ENCODE measurements around the gene UGT1A8. TPM values are rescaled to one million over a fixed set of nuclear protein-coding genes. Genes with fewer than 3 reads are reported as not detected.
"Not testable (repeated sequence)": the region's sequence is repeated elsewhere in the genome, so short reads cannot be mapped to it uniquely, and the experiment has no call there.

UGT1A8 gene
- total RNA-seq, 1 donor = not detected

GRCh38 chr2:233639860-233640259, 22.4 kb downstream of the UGT1A8 start:
- Histone ChIP-seq H2AFZ (ENCODE audit: low read length) (no peak overlapping the region), H4K20me1 (ENCODE audit: insufficient read depth, low read length) (no peaks in the 10 kb centered on the region), H3K4me3 (ENCODE audit: insufficient read depth, low read length) (no peak overlapping the region), H3K27me3 (ENCODE audit: insufficient read depth, low read length) (no peaks in the 10 kb centered on the region), H3K27ac (ENCODE audit: low read depth, low read length) (no peak overlapping the region), H3K9me3 (ENCODE audit: low read depth, low read length) (no peaks in the 10 kb centered on the region), H3K4me2 (ENCODE audit: insufficient read depth, low read length) (no peak overlapping the region), H3K79me2 (ENCODE audit: insufficient read depth, low read length) (no peaks in the 10 kb centered on the region), H3K36me3 (ENCODE audit: insufficient read depth, low read length) (no peaks in the 10 kb centered on the region), H3K4me1 (ENCODE audit: insufficient read depth, low read length) (no peaks in the 10 kb centered on the region)
- no peak for DNase-seq (ENCODE audit: insufficient read length, low spot score, missing footprints)
- no peak for TF ChIP-seq CTCF (IDR thresholded peaks at IDR 0.05; ENCODE audit: extremely low read depth, low read depth, low read length)

DNA sequence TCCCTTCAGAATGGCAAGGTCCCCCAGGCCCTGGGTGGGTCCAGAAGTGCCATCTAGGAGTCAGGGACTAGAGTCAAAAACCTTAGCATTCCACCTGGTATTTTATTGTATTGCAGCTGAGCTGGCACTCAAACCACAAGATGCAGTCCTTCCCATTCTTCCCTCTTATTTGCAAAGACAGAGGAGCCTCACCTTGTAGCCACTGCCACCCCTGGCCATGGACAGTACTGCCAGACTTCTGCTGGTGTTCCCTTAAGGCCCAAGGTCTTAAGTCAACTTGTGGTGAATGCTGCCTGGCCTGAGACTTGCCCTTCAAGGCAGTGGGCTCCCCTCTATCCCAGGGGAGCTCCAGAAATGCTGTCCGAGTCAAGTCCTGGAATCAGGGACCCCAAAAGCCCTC, 25.7 kb downstream of the UGT1A8 start:
- peak; percentile 27 for TF ChIP-seq CTCF (IDR thresholded peaks at IDR 0.05; ENCODE audit: extremely low read depth, low read depth, low read length)
- Histone ChIP-seq H3K4me2 (ENCODE audit: insufficient read depth, low read length) (no peak overlapping the region), H3K27ac (ENCODE audit: low read depth, low read length) (no peak overlapping the region), H2AFZ (ENCODE audit: low read length) (no peak overlapping the region), H4K20me1 (ENCODE audit: insufficient read depth, low read length) (no peaks in the 10 kb centered on the region), H3K4me1 (ENCODE audit: insufficient read depth, low read length) (no peaks in the 10 kb centered on the region), H3K4me3 (ENCODE audit: insufficient read depth, low read length) (no peak overlapping the region), H3K79me2 (ENCODE audit: insufficient read depth, low read length) (no peaks in the 10 kb centered on the region), H3K36me3 (ENCODE audit: insufficient read depth, low read length) (no peaks in the 10 kb centered on the region), H3K27me3 (ENCODE audit: insufficient read depth, low read length) (no peaks in the 10 kb centered on the region), H3K9me3 (ENCODE audit: low read depth, low read length) (no peaks in the 10 kb centered on the region)
- DNase-seq (ENCODE audit: insufficient read length, low spot score, missing footprints) = peak; percentile 6

DNA sequence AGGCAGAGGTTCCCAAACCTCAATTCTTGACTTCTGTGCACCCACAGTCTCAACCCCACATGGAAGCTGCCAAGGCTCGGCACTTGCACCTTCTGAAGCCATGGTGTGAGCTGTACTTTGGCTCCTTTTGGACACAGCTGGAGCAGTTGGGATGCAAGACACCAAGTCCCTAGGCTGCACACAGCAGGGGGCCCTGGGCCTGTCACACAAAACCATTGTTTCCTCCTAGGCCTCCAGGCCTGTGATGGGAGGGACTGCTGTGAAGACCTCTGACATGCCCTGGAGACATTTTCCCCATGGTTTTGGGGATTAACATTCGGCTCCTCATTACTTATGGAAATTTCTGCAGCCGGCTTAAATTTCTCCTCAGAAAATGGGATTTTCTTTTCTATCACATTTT, 28.6 kb downstream of the UGT1A8 start:
- not testable (repeated sequence) for H3K36me3 ChIP-seq (ENCODE audit: insufficient read depth, low read length); H3K9me3 ChIP-seq (ENCODE audit: low read depth, low read length); H3K79me2 ChIP-seq (ENCODE audit: insufficient read depth, low read length); H3K4me3 ChIP-seq (ENCODE audit: insufficient read depth, low read length); H4K20me1 ChIP-seq (ENCODE audit: insufficient read depth, low read length); H3K27me3 ChIP-seq (ENCODE audit: insufficient read depth, low read length); DNase-seq (ENCODE audit: insufficient read length, low spot score, missing footprints); H3K4me2 ChIP-seq (ENCODE audit: insufficient read depth, low read length); H2AFZ ChIP-seq (ENCODE audit: low read length); H3K27ac ChIP-seq (ENCODE audit: low read depth, low read length); H3K4me1 ChIP-seq (ENCODE audit: insufficient read depth, low read length)

DNA sequence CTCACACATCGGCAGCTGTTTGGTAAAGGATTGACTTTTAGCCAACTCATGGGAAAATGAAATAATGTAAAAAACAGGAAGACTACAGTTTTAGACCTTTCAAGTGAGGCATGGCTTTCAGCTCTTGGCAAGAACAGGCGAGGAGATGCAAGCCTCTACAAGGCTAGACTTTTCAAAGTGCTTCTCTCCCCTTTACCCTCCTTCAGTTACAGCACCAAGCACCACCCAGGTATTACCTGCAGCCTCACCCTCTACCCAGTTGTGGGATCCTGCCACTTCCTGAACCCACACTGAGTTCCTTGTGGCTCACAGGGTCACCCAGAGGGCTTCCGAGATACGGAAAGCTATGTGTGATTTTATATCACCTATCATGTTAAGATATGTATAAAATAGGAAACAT, 33.5 kb downstream of the UGT1A8 start:
- Histone ChIP-seq H3K79me2 (ENCODE audit: insufficient read depth, low read length) (no peaks in the 10 kb centered on the region), H3K4me2 (ENCODE audit: insufficient read depth, low read length) (no peak overlapping the region), H4K20me1 (ENCODE audit: insufficient read depth, low read length) (no peaks in the 10 kb centered on the region), H3K27ac (ENCODE audit: low read depth, low read length) (no peak overlapping the region), H3K27me3 (ENCODE audit: insufficient read depth, low read length) (peaks cover 5% of the 10 kb centered on the region), H2AFZ (ENCODE audit: low read length) (no peak overlapping the region), H3K9me3 (ENCODE audit: low read depth, low read length) (no peaks in the 10 kb centered on the region), H3K4me3 (ENCODE audit: insufficient read depth, low read length) (no peak overlapping the region), H3K4me1 (ENCODE audit: insufficient read depth, low read length) (no peaks in the 10 kb centered on the region), H3K36me3 (ENCODE audit: insufficient read depth, low read length) (no peaks in the 10 kb centered on the region)
- no peak for DNase-seq (ENCODE audit: insufficient read length, low spot score, missing footprints)
- TF ChIP-seq CTCF (IDR thresholded peaks at IDR 0.05; ENCODE audit: extremely low read depth, low read depth, low read length) = no peak
